Adrenal gland (tissue), 12 donors: ENCODE data around the gene ISG20. TPM values are rescaled to one million over a fixed set of nuclear protein-coding genes. Genes with fewer than 3 reads are reported as not detected.

Experiments used
- DNase-seq, 7 donors: peaks; one replicate each; pipeline ENCODE4 v3.0.0-alpha.2; 2019 to 2020
- H3K27ac ChIP-seq, 5 donors: fragments of 200-600 bp; sonication (generic) in 4 of 5; 1 replicate in 3 of 5; 2 replicates in 2 of 5; pipeline versions ENCODE4 v1.5.1 to v1.8.0; 2016 to 2020; ENCODE audit warnings: mild to moderate bottlenecking in 1 of 5
- H3K27me3 ChIP-seq: fragments of 200-600 bp; 2 replicates; pipeline ENCODE4 v1.8.0; 2021
- H3K36me3 ChIP-seq, 2 donors: fragments of 200-600 bp; replicated peaks in 1 of 2; 1 replicate in 1 of 2; 2 replicates in 1 of 2; pipeline versions ENCODE4 v1.5.1 to v1.8.0; 2018 to 2022
- H3K4me1 ChIP-seq, 2 donors: fragments of 200-600 bp; replicated peaks in 1 of 2; 1 replicate in 1 of 2; 2 replicates in 1 of 2; pipeline versions ENCODE4 v1.5.1 to v1.8.0; 2018 to 2021
- H3K4me3 ChIP-seq, 4 donors: fragments of 200-600 bp; sonication (generic) in 3 of 4; one replicate each; pipeline ENCODE4 v1.5.1; 2016 to 2018
- H3K9me3 ChIP-seq, 3 donors: fragments of 200-600 bp; sonication (generic) in 1 of 3; replicated peaks in 1 of 3; 1 replicate in 2 of 3; 2 replicates in 1 of 3; pipeline versions ENCODE4 v1.5.1 to v1.8.0; 2016 to 2021
- CTCF ChIP-seq, 6 experiments: fragments of 450-650 bp in 4 of 6; fragments of 200-600 bp in 2 of 6; sonication (generic) in 1 of 6; IDR thresholded peaks; 1 replicate in 5 of 6; 2 replicates in 1 of 6; pipeline versions ENCODE4 v1.5.1 to v1.8.0; 2016 to 2021; ENCODE audit warnings: antibody characterized with exemption in 6 of 6, mild to moderate bottlenecking in 2 of 6, moderate library complexity in 1 of 6
- POLR2A ChIP-seq, 2 donors: fragments of 450-650 bp; IDR thresholded peaks; one replicate each; pipeline ENCODE4 v1.6.1; 2017; ENCODE audit warnings: antibody characterized with exemption in 2 of 2, mild to moderate bottlenecking in 2 of 2, moderate library complexity in 1 of 2
- WGBS, 4 donors: extraction: QIAGEN DNeasy Blood & Tissue Kit in 2 of 4; methylation state at CpG; one replicate each; pipeline versions ENCODE4 v1.1.5 to v1.1.7; 2013 to 2017; 5-methylcytosine and 5-hydroxymethylcytosine counted together
- intact Hi-C, 2 donors: fragments of 100-400 bp; cut with DNase I; formaldehyde crosslinking; loops; one replicate each; pipeline versions ENCODE4 v1.14.1 to v1.15.0; 2022 to 2023
- polyA plus RNA-seq, 3 donors: library from polyadenylated mRNA; stranded (reverse); fragments of 200-250 nt in 2 of 3; fragments of 350-450 nt in 1 of 3; fragmentation: Illumina TruSeq in 1 of 3; extraction: RNeasy Lipid Tissue Mini Kit (QIAGEN cat#74804) in 1 of 3; gene quantifications; one replicate each; pipeline ENCODE4 v1.2.3, GENCODE V29; 2013 to 2014
- total RNA-seq, 9 donors: library from RNA; depleted of rRNA in 4 of 9; stranded (reverse); fragments of >200 nt in 4 of 9; fragments of 120-200 nt in 1 of 9; fragmentation: NEBNext Ultra II Directional in 1 of 9; extraction: Animal tissue kit (Norgen Biotek cat#: 25700) in 1 of 9; gene quantifications; one replicate each; pipeline versions ENCODE4 v1.1.0 to v1.2.4, GENCODE V29; 2013 to 2023
- donor health status: healthy with polysubstance abuse.
- donor health status: Bipolar disorder and iron deficiency.
- donor health status: DM: yes; HTN: yes; CAD: no.
- donor health status: DM: no; HTN: no; CAD: no.
- donor health status: DM: no; HTN: no; CAD: no.
- donor health status: DM: yes; HTN: yes; CAD: no.

The ISG20 gene
- total and polyA plus RNA-seq, 12 donors, result 1.6 to 13.6 (median 8.0) TPM

GRCh38 chr15:88644741-88645140, 5.9 kb downstream of the ISG20 start:
- TF ChIP-seq POLR2A (IDR thresholded peaks at IDR 0.05) (no peak), CTCF (IDR thresholded peaks at IDR 0.05) (no peak)
- intact Hi-C loops, result no loop called here

GRCh38 chr15:88645171-88646087, 6.6 kb downstream of the ISG20 start:
- peaks cover 0 to 5% of the 10 kb centered on the region in 2 donors for H3K4me1 ChIP-seq
- DNase-seq, result peak in 2 of 7 donors; percentile 9 to 38
- no peaks in the 10 kb centered on the region for H3K27me3 ChIP-seq
- H3K27ac ChIP-seq, result no peak overlapping the region
- H3K4me3 ChIP-seq, result no peak overlapping the region
- WGBS, 4 donors, result 94 to 96% (median 96%) methylated on average over 14 of the region's 14 CpGs
- H3K36me3 ChIP-seq, result no peaks in the 10 kb centered on the region
- no peaks in the 10 kb centered on the region for H3K9me3 ChIP-seq
- no peak for TF ChIP-seq CTCF (IDR thresholded peaks at IDR 0.05)
- TF ChIP-seq POLR2A (IDR thresholded peaks at IDR 0.05), result no peak
- intact Hi-C loops, result no loop called here

More at GRCh38 chr15:88644741-88645140, 5.9 kb downstream of the ISG20 start:
- H3K27me3 ChIP-seq, result no peaks in the 10 kb centered on the region
- peak in 2 of 7 donors; percentile 3 to 40 for DNase-seq
- WGBS, 4 donors, result 83 to 94% (median 89%) methylated on average over 5 to 9 of the region's 9 CpGs
- no peak overlapping the region for H3K27ac ChIP-seq
- no peaks in the 10 kb centered on the region for H3K36me3 ChIP-seq
- no peaks in the 10 kb centered on the region for H3K9me3 ChIP-seq
- H3K4me3 ChIP-seq, result no peak overlapping the region
- peaks cover 3 to 5% of the 10 kb centered on the region in 2 donors for H3K4me1 ChIP-seq

- peak in 1 of 7 donors; percentile 9 for DNase-seq
- no peaks in the 10 kb centered on the region for H3K9me3 ChIP-seq
- TF ChIP-seq CTCF (IDR thresholded peaks at IDR 0.05) (no peak), POLR2A (IDR thresholded peaks at IDR 0.05) (no peak)
- 67 to 96% (median 71%) methylated on average over 1 of the region's 1 CpG for WGBS, 4 donors
- intact Hi-C loops, result no loop called here
- H3K27me3 ChIP-seq, result no peaks in the 10 kb centered on the region
- H3K4me1 ChIP-seq, result peaks cover 0 to 5% of the 10 kb centered on the region in 2 donors
- no peak overlapping the region for H3K4me3 ChIP-seq
- H3K27ac ChIP-seq, result no peak overlapping the region
- no peaks in the 10 kb centered on the region for H3K36me3 ChIP-seq
These were observed 7.2 kb downstream of the ISG20 start for GRCh38 chr15:88646088-88646405.

- DNase-seq, result peak in 2 of 7 donors; percentile 3 to 37
- no peak overlapping the region for H3K4me3 ChIP-seq
- H3K4me1 ChIP-seq, result peaks cover 0 to 5% of the 10 kb centered on the region in 2 donors
- WGBS, 4 donors, result 85 to 98% (median 90%) methylated on average over 5 of the region's 5 CpGs
- H3K9me3 ChIP-seq, result no peaks in the 10 kb centered on the region
- TF ChIP-seq POLR2A (IDR thresholded peaks at IDR 0.05) (no peak), CTCF (IDR thresholded peaks at IDR 0.05) (no peak)
- no peak overlapping the region for H3K27ac ChIP-seq
- no peaks in the 10 kb centered on the region for H3K36me3 ChIP-seq
- intact Hi-C loops, result no loop called here
- H3K27me3 ChIP-seq, result no peaks in the 10 kb centered on the region
These were observed 8.1 kb downstream of the ISG20 start for GRCh38 chr15:88646951-88647350.
